Right lobe of liver (tissue), 4 donors: ENCODE results near the gene KRT81.

Experiments used
- POLR2A ChIP-seq: fragments of 450-650 bp; IDR thresholded peaks from one replicate; pipeline ENCODE4 v1.6.1; 2017; ENCODE audit warnings: antibody characterized with exemption, mild to moderate bottlenecking
- TF ChIP-seq, protein P1 (sequence below), 4 donors: fragments of 200-600 bp in 3 of 4; fragments of 450-650 bp in 1 of 4; IDR thresholded peaks; one replicate each; pipeline versions ENCODE4 v1.5.1 to v1.8.0; 2016 to 2022; ENCODE audit warnings: antibody characterized with exemption in 4 of 4, mild to moderate bottlenecking in 2 of 4
- donor health status: DM: no; HTN: no; CAD: no.
- donor health status: DM: no; HTN: no; CAD: no.
- donor health status: DM: no; HTN: yes; CAD: no.

DNA sequence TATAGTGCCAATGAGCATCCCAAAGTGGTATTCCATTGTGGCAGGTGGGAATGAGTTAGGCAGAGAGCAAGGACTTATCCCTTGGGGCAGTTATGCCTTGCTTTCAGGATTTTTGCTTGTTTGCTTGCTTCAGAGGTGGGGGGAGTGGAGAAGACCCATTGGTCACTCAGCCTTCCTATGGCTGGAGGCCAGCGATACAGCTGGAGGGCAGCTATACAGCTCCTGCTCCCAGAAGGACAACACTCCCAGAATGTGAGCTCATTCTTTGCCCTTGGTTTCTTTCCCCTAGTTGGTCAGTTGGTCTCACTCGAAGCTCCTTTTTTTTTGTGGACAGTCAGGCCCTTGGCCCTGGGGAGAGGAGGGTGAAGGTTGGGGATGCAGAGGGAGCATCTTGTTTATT lies 15.4 kb upstream of the KRT81 start:
- TF ChIP-seq, protein P1, sequence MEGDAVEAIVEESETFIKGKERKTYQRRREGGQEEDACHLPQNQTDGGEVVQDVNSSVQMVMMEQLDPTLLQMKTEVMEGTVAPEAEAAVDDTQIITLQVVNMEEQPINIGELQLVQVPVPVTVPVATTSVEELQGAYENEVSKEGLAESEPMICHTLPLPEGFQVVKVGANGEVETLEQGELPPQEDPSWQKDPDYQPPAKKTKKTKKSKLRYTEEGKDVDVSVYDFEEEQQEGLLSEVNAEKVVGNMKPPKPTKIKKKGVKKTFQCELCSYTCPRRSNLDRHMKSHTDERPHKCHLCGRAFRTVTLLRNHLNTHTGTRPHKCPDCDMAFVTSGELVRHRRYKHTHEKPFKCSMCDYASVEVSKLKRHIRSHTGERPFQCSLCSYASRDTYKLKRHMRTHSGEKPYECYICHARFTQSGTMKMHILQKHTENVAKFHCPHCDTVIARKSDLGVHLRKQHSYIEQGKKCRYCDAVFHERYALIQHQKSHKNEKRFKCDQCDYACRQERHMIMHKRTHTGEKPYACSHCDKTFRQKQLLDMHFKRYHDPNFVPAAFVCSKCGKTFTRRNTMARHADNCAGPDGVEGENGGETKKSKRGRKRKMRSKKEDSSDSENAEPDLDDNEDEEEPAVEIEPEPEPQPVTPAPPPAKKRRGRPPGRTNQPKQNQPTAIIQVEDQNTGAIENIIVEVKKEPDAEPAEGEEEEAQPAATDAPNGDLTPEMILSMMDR (IDR thresholded peaks at IDR 0.05), result no peak
- TF ChIP-seq POLR2A, result no peak
